GM18498 (cell line): ENCODE data around the gene DPH3.

Experiments
- ATAC-seq: cut with Tn5 transposase; IDR thresholded peaks from one replicate; pipeline ENCODE4 v1.9.1; 2021; ENCODE audit warnings: mild to moderate bottlenecking, moderate library complexity; ENCODE audit not compliant: unreplicated experiment

Gene DPH3

GRCh38 chr3:16294844-16295243 lies 30.1 kb upstream of the DPH3 start:
- ATAC-seq, result no peak

- ATAC-seq, result no peak
Observed at GRCh38 chr3:16290827-16291196, 26.1 kb upstream of the DPH3 start.

GRCh38 chr3:16290007-16290826 lies 25.5 kb upstream of the DPH3 start:
- ATAC-seq, result peak; percentile 34

GRCh38 chr3:16289144-16289889 lies 24.6 kb upstream of the DPH3 start:
- no peak for ATAC-seq

GRCh38 chr3:16288664-16289063 lies 23.9 kb upstream of the DPH3 start:
- ATAC-seq, result no peak

- peak; percentile 18 for ATAC-seq
Observed at GRCh38 chr3:16286751-16287543, 22.2 kb upstream of the DPH3 start.

GRCh38 chr3:16286161-16286560 lies 21.4 kb upstream of the DPH3 start:
- ATAC-seq, result peak; percentile 83

- ATAC-seq, result no peak
Observed at GRCh38 chr3:16284633-16285032, 19.9 kb upstream of the DPH3 start.

GRCh38 chr3:16280671-16281070 lies 15.9 kb upstream of the DPH3 start:
- ATAC-seq, result no peak

- no peak for ATAC-seq
Observed at GRCh38 chr3:16279010-16279801, 14.5 kb upstream of the DPH3 start.

GRCh38 chr3:16277471-16277870 lies 12.7 kb upstream of the DPH3 start:
- no peak for ATAC-seq

GRCh38 chr3:16273867-16274266 lies 9.1 kb upstream of the DPH3 start:
- no peak for ATAC-seq

- no peak for ATAC-seq
Observed at GRCh38 chr3:16272588-16272987, 7.8 kb upstream of the DPH3 start.

GRCh38 chr3:16270855-16271254 lies 6.1 kb upstream of the DPH3 start:
- no peak for ATAC-seq

GRCh38 chr3:16266714-16267113 lies 2.0 kb upstream of the DPH3 start:
- no peak for ATAC-seq

- ATAC-seq, result no peak
Observed at GRCh38 chr3:16265455-16265786, 678 bp upstream of the DPH3 start.

- no peak for ATAC-seq
Observed at GRCh38 chr3:16264174-16264707, 502 bp downstream of the DPH3 start.

- no peak for ATAC-seq
Observed at GRCh38 chr3:16262174-16262573, 2.6 kb downstream of the DPH3 start.

- no peak for ATAC-seq
Observed at GRCh38 chr3:16260046-16260445, 4.7 kb downstream of the DPH3 start.

- ATAC-seq, result no peak
Observed at GRCh38 chr3:16258866-16259265, 5.9 kb downstream of the DPH3 start.

GRCh38 chr3:16258177-16258576 lies 6.6 kb downstream of the DPH3 start:
- no peak for ATAC-seq
